CD1c-positive myeloid dendritic cell (primary cell): ENCODE results near the gene ZDBF2.
"Not testable (repeated sequence)": the region's sequence is repeated elsewhere in the genome, so short reads cannot be mapped to it uniquely, and the experiment has no call there.

Experiments used
- DNase-seq: peaks from one replicate; pipeline ENCODE4 v3.0.0-alpha.2; 2016; ENCODE audit errors: extremely low spot score

The ZDBF2 gene

GRCh38 chr2:206259376-206260187 is 14.9 kb upstream of the ZDBF2 start:
- DNase-seq, result no peak

DNA sequence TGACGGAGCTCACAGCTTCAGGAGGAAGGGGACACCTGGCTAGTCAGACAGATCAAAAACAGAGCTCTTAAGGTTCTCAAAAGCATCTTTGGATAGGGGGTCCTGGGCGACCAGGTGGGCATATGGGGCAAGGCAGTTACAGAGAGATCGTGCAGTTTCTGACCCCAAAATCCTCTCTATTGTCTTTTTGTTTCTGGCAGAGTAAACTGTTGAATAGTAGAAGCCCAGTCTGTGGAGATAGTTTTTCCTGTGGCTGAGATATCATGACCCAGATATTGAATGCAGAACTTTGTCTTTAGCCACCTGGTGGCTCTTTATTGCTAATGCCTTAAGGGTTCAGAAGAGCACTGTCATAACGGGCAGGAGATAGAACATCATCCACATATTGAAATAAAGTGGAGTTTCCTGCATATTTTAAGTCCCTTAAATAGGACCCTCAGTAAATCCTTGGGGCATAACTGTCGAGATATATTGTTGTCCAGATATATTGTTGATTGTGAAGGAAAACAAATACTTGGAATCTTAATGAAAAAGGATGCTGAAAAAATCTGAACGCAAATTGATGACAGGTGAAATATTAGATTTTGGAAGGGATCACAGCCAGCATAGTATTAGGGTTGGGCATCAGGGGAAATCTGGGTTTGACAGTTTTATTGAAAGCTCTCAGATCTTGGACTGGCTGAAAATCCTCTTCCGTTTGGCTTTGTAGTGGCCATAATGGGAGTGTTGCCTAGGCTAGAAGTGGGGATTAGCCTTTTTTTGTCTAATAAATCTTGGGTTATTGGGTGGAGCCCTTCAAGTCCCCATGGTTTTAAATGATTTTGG is 14.1 kb upstream of the ZDBF2 start:
- DNase-seq, result no peak

GRCh38 chr2:206263959-206264603 is 10.4 kb upstream of the ZDBF2 start:
- no peak for DNase-seq

- DNase-seq, result no peak
These were observed 8.0 kb upstream of the ZDBF2 start for GRCh38 chr2:206266130-206267125.

DNA sequence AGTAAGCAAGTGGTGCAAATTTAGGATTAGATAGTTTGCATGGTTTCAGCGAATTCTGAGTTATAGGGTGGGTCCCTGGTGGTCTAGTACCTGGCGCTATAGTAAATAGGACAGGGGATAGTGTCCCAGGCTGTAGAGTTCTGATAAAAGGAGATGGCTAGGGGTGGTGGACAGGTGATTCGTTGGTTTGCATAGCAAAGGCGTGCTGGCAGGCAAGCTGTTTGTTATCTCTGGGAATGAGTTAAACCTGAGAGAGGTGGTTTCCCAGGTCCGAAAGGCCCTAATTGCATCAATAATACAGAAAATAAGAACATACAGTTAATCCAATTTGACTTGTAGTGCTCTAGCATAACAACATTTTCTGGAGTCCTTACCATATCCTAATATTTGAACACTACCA is 6.9 kb upstream of the ZDBF2 start:
- DNase-seq, result no peak

- DNase-seq, result no peak
These were observed 3.4 kb upstream of the ZDBF2 start for GRCh38 chr2:206271065-206271464.

DNA sequence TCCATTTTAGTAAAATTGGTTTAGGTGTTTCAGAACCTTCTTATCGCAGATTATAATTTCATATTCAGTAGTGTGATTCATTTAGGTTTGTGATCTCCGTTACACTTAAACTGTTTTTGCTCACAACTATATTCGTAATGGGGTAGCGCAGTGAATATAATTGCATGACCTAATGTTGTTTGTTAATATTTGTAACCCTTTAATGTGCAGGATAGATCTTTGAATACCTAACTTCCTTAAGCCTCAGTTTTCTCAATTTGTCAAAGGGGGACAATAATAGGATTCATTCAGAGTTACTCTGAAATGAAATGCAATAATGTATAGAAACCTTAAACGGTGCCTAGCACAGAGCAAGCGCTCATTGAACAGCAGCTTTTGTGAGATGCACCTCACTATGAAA is 558 bp upstream of the ZDBF2 start:
- no peak for DNase-seq

DNA sequence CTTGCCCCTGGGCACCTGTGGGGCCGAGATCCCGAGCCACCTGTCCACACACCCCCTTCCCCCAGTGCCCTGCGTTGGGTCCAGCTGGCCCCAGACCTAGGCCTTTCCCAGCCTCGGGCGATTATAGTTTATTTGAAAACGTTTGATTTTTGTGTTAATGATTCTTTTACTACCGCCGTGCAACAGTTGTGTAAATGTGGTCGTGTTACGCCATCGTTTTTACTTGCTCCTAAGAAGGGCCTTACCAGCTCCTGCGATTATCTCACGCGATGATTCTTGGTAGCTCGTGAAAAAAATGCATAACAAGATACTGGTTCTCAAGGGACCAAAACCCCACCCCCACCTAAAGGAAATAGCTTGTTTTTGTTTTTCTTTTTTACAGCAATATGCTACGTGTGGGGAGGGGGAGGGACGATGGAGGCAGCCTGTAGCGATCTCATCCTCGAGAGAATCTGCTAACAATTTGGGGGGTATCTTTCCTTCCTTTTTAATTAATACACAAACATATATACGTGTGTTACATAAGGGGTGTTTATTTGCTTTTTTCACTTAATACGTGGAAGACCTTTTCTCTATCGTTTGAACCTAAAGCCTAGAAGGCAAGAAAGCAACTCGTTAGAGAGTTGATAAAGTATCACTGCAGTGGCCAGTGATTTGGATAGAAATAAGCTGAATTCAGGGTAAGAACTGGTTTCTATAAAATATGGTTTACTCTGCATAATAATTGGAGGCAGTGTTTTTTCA is 1.0 kb downstream of the ZDBF2 start:
- DNase-seq, result peak; percentile 9

- DNase-seq, result no peak
These were observed 1.9 kb downstream of the ZDBF2 start for GRCh38 chr2:206276169-206276942.

- no peak for DNase-seq
These were observed 3.0 kb downstream of the ZDBF2 start for GRCh38 chr2:206277503-206277902.

DNA sequence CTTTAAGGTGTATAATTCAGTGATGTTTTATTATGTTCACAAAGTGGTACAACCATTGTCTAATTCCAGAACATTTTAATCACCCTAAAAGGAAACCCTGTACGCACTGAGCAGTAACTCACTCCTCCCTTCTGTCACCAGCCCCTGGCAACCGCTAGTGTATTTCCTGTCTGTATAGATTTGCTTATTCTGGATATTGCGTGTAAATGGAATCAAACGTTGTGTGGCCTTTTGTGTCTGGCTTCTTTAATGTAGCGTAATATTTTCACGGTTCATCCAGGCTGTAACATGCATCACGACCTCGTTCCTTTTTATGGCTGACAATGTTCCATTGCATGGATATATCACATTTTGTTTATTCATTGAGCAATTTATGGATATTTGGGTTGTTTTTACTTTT is 8.3 kb downstream of the ZDBF2 start:
- DNase-seq, result no peak

- DNase-seq, result no peak
These were observed 12.7 kb downstream of the ZDBF2 start for GRCh38 chr2:206287197-206287596.

- no peak for DNase-seq
These were observed 14.9 kb downstream of the ZDBF2 start for GRCh38 chr2:206289391-206289790.

GRCh38 chr2:206296128-206296527 is 21.7 kb downstream of the ZDBF2 start:
- no peak for DNase-seq

DNA sequence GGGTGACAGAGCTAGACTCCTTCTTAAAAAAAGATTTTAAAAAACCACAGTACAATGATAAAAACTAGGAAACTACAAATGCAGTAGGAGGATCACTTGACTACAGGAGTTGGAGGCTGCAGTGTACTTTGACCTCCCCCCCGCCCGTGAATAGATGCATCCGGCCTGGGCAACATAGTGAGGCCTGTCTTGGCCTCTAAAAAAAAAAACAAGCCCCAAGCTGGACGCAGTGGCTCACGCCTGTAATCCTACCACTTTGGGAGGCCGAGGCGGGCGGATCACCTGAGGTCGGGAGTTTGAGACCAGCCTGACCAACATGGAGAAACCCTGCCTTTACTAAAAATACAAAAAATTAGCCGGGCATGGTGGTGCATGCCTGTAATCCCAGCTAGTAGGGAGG is 25.1 kb downstream of the ZDBF2 start:
- not testable (repeated sequence) for DNase-seq

- no peak for DNase-seq
These were observed 31.2 kb downstream of the ZDBF2 start for GRCh38 chr2:206305523-206306245.

DNA sequence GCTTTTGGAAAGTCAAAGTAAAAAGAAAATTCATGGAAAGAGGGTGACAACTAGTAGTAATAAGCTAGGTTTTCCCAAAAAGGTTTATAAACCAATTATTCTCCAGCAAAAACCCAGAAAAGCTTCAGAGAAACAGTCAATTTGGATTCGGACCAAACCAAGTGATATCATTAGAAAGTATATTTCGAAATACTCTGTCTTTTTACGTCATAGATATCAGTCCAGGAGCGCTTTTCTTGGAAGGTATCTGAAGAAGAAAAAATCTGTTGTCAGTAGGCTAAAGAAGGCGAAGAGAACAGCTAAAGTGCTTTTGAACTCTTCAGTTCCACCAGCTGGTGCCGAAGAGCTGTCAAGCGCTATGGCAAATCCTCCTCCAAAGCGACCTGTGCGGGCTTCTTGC is 36.6 kb downstream of the ZDBF2 start:
- DNase-seq, result no peak

- DNase-seq, result no peak
These were observed 41.7 kb downstream of the ZDBF2 start for GRCh38 chr2:206316141-206316540.

DNA sequence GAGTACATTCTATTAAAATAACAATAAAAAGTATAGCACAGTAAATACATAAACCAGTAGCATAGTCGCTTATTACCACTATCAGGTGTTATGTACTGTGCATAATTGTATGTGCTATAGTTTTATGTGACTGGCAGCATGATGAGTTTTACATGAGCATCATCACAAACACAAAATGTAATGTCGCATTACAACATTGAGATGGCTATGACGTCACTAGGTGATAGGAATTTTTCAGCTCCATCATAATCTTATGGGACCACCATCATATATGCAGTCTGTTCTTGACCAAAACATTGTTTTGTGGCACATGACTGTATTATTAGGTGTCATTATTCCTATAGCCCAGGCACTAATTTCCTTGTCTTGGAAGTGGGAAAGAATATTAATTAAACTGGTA is 48.6 kb downstream of the ZDBF2 start:
- DNase-seq, result no peak
